Activated T-helper 1 cell treated with anti-CD3 and anti-CD28 coated beads, Interleukin-12 subunit alpha, Interleukin-12 subunit beta, Interleukin-2, Interleukin-4 antibody, amounts not matched to agents 30 ng/mL and 10 ng/mL and 1 ng/mL, durations not matched to agents 14 hours and 24 hours and 36 hours (primary cell): ENCODE measurements around the gene CPNE1. TPM values are rescaled to one million over a fixed set of nuclear protein-coding genes. Genes with fewer than 3 reads are reported as not detected.

Experiments used
- total RNA-seq: library from RNA; stranded (reverse); gene quantifications from 2 replicates; pipeline ENCODE4 v1.2.3, GENCODE V29; 2022

CPNE1 gene
- total RNA-seq, 1 donor from 2014 or later, result 304 TPM

Other genes starting within 250 kb of the CPNE1 start
- gene GDF5, start 226.7 kb downstream of the CPNE1 start, total RNA-seq, result not detected in 2 replicates
- 44.4 and 45.6 TPM in 2 replicates for gene CEP250, start 209.3 kb downstream of the CPNE1 start, total RNA-seq
- not detected in 2 replicates for gene C20orf173, start 135.2 kb downstream of the CPNE1 start, total RNA-seq
- 132 and 137 TPM in 2 replicates for gene ERGIC3, start 122.8 kb downstream of the CPNE1 start, total RNA-seq
- 3.6 and 5.1 TPM in 2 replicates for gene SPAG4, start 49.1 kb downstream of the CPNE1 start, total RNA-seq
- gene RBM12, start within 50 bp of the CPNE1 start, total RNA-seq, result 151 and 168 TPM in 2 replicates
- gene NFS1, start 34.5 kb upstream of the CPNE1 start, total RNA-seq, result 35.7 and 36.2 TPM in 2 replicates
- 80.3 and 95.6 TPM in 2 replicates for gene ROMO1, start 34.5 kb upstream of the CPNE1 start, total RNA-seq
- 349 and 357 TPM in 2 replicates for gene RBM39, start 77.4 kb upstream of the CPNE1 start, total RNA-seq
- gene PHF20, start 107.1 kb upstream of the CPNE1 start, total RNA-seq, result 50.5 and 61.9 TPM in 2 replicates